Keratinocyte (primary cell): ENCODE measurements around the gene FBXO38. TPM values are rescaled to one million over a fixed set of nuclear protein-coding genes. Genes with fewer than 3 reads are reported as not detected.

ENCODE experiments used
- DNase-seq: peaks from one replicate; pipeline ENCODE4 v3.0.0-alpha.2; 2011; ENCODE audit warnings: low read depth, missing footprints, low spot score
- FAIRE-seq: peaks from 2 replicates; lab custom pipeline; 2011; peaks lifted over from hg19 to GRCh38; lab: Jason Lieb, UNC
- H2AFZ ChIP-seq: 2 replicates; pipeline ENCODE4 v1.6.0; 2012; ENCODE audit warnings: low read length, control low read depth, inconsistent platforms; ENCODE audit not compliant: control insufficient read depth
- H3K27ac ChIP-seq: 2 replicates; pipeline ENCODE4 v1.5.1; 2011; ENCODE audit warnings: low read length; ENCODE audit not compliant: control insufficient read depth, insufficient read depth
- H3K27me3 ChIP-seq: 3 replicates; pipeline ENCODE4 v1.6.0; 2011; ENCODE audit warnings: low read length; ENCODE audit not compliant: control insufficient read depth, insufficient read depth; ENCODE audit errors: extremely low read depth
- H3K36me3 ChIP-seq, 2 experiments: 2 replicates in 1 of 2; 3 replicates in 1 of 2; pipeline ENCODE4 v1.5.1; 2011; ENCODE audit warnings: low read length in 2 of 2, mild to moderate bottlenecking in 1 of 2; ENCODE audit not compliant: control insufficient read depth in 2 of 2, insufficient read depth in 2 of 2; ENCODE audit errors: extremely low read depth in 1 of 2
- H3K4me1 ChIP-seq: 3 replicates; pipeline ENCODE4 v1.5.1; 2011; ENCODE audit warnings: low read length; ENCODE audit not compliant: control insufficient read depth, insufficient read depth; ENCODE audit errors: extremely low read depth
- H3K4me2 ChIP-seq: 3 replicates; pipeline ENCODE4 v1.6.0; 2011; ENCODE audit warnings: low read depth, low read length; ENCODE audit not compliant: control insufficient read depth, insufficient read depth; ENCODE audit errors: extremely low read depth
- H3K4me3 ChIP-seq, 3 experiments: fragments of 200-600 bp in 1 of 3; sonication (generic) in 1 of 3; 2 replicates in 2 of 3; 3 replicates in 1 of 3; pipeline ENCODE4 v1.5.1; 2011 to 2016; ENCODE audit warnings: low read length in 3 of 3, mild to moderate bottlenecking in 3 of 3, control low read depth in 2 of 3, inconsistent platforms in 1 of 3, low read depth in 1 of 3, mixed read lengths in 1 of 3, mixed run types in 1 of 3, moderate library complexity in 1 of 3; ENCODE audit not compliant: control insufficient read depth in 2 of 3, insufficient read depth in 2 of 3; ENCODE audit errors: extremely low read depth in 1 of 3
- H3K79me2 ChIP-seq: 2 replicates; pipeline ENCODE4 v1.6.0; 2012; ENCODE audit warnings: low read length; ENCODE audit not compliant: control insufficient read depth, insufficient read depth
- H3K9ac ChIP-seq: 3 replicates; pipeline ENCODE4 v1.6.0; 2011; ENCODE audit warnings: low read length; ENCODE audit not compliant: control insufficient read depth, insufficient read depth; ENCODE audit errors: extremely low read depth
- H3K9me1 ChIP-seq: 3 replicates; pipeline ENCODE4 v1.6.0; 2011; ENCODE audit warnings: low read length; ENCODE audit not compliant: control insufficient read depth, insufficient read depth; ENCODE audit errors: extremely low read depth
- H3K9me3 ChIP-seq: 2 replicates; pipeline ENCODE4 v1.5.1; 2012; ENCODE audit warnings: low read depth, low read length; ENCODE audit not compliant: control insufficient read depth
- H4K20me1 ChIP-seq: 3 replicates; pipeline ENCODE4 v1.6.0; 2011; ENCODE audit warnings: low read length; ENCODE audit not compliant: control insufficient read depth, insufficient read depth; ENCODE audit errors: extremely low read depth
- EZH2 ChIP-seq: IDR thresholded peaks from one replicate; pipeline ENCODE4 v1.6.1; 2012; ENCODE audit warnings: inconsistent platforms, mild to moderate bottlenecking, low read length, moderate library complexity
- dilution Hi-C: fragments of 300-500 bp; cut with MboI; formaldehyde crosslinking; loops from one replicate; pipeline ENCODE4 v1.7.0; 2020; ENCODE audit warnings: low sequenced_read_pairs; ENCODE audit not compliant: extremely low pct_ligation_motif_present
- polyA plus RNA-seq, 5 experiments: library from polyadenylated mRNA; depleted of rRNA in 3 of 5; stranded (reverse) in 3 of 5; stranded (forward) in 1 of 5; unstranded in 1 of 5; fragments of >200 nt; gene quantifications; 1 replicate in 1 of 5; 2 replicates in 3 of 5; 3 replicates in 1 of 5; pipeline versions ENCODE4 v1.2.1 to v1.2.3, GENCODE V29; 2011 to 2012; ENCODE audit warnings: missing spikeins in 2 of 5, low read depth in 1 of 5, low replicate concordance in 1 of 5
- TF ChIP-seq, protein P1 (sequence below), 3 experiments: IDR thresholded peaks in 1 of 3; conservative IDR thresholded peaks in 1 of 3; optimal IDR thresholded peaks in 1 of 3; 2 replicates in 2 of 3; 3 replicates in 1 of 3; pipeline versions ENCODE3 to v1.5.1; 2011; ENCODE audit warnings: low read length in 3 of 3, mild to moderate bottlenecking in 3 of 3, moderate library complexity in 2 of 3, control low read depth in 1 of 3, inconsistent platforms in 1 of 3; ENCODE audit not compliant: insufficient read depth in 2 of 3; ENCODE audit errors: extremely low read depth in 1 of 3

Gene FBXO38
- polyA plus RNA-seq, 1 donor (not counting 4 experiments of a cell fraction or from before 2014, with no cell fraction given) = 30.4 TPM

GRCh38 chr5:148384380-148384737, 601 bp downstream of the FBXO38 start:
- H3K4me1 ChIP-seq = peaks cover 24% of the 10 kb centered on the region
- H3K4me2 ChIP-seq = peak overlapping the region; percentile 97
- peak overlapping the region; percentile 97 for H3K9ac ChIP-seq
- peaks cover 2% of the 10 kb centered on the region for H3K9me1 ChIP-seq
- H3K4me3 ChIP-seq = peak overlapping the region; percentile 67 to 94 (median 88)
- peak overlapping the region; percentile 93 for H3K27ac ChIP-seq
- H4K20me1 ChIP-seq = no peaks in the 10 kb centered on the region
- no peaks in the 10 kb centered on the region for H3K27me3 ChIP-seq
- H3K79me2 ChIP-seq = peaks cover 53% of the 10 kb centered on the region
- H2AFZ ChIP-seq = peak overlapping the region; percentile 56
- peaks cover 1 to 7% of the 10 kb centered on the region in 2 experiments for H3K36me3 ChIP-seq
- no peaks in the 10 kb centered on the region for H3K9me3 ChIP-seq
- peak; percentile 34 for FAIRE-seq
- DNase-seq = no peak
- TF ChIP-seq, protein P1, sequence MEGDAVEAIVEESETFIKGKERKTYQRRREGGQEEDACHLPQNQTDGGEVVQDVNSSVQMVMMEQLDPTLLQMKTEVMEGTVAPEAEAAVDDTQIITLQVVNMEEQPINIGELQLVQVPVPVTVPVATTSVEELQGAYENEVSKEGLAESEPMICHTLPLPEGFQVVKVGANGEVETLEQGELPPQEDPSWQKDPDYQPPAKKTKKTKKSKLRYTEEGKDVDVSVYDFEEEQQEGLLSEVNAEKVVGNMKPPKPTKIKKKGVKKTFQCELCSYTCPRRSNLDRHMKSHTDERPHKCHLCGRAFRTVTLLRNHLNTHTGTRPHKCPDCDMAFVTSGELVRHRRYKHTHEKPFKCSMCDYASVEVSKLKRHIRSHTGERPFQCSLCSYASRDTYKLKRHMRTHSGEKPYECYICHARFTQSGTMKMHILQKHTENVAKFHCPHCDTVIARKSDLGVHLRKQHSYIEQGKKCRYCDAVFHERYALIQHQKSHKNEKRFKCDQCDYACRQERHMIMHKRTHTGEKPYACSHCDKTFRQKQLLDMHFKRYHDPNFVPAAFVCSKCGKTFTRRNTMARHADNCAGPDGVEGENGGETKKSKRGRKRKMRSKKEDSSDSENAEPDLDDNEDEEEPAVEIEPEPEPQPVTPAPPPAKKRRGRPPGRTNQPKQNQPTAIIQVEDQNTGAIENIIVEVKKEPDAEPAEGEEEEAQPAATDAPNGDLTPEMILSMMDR (optimal IDR thresholded peaks at IDR 0.05 in 1 of 3, IDR thresholded peaks at IDR 0.05 in 1 of 3, conservative IDR thresholded peaks at IDR 0.05 in 1 of 3; ENCODE audit: extremely low read depth in 1 of 3, insufficient read depth in 2 of 3, low read length in 3 of 3) = no peak
- TF ChIP-seq EZH2 = no peak
- dilution Hi-C loops = no loop called here

GRCh38 chr5:148385094-148385493, 1.3 kb downstream of the FBXO38 start:
- TF ChIP-seq, protein P1 (optimal IDR thresholded peaks at IDR 0.05 in 1 of 3, IDR thresholded peaks at IDR 0.05 in 1 of 3, conservative IDR thresholded peaks at IDR 0.05 in 1 of 3; ENCODE audit: extremely low read depth in 1 of 3, insufficient read depth in 2 of 3, low read length in 3 of 3) = no peak
- TF ChIP-seq EZH2 = no peak
- Histone ChIP-seq H3K79me2 (peaks cover 58% of the 10 kb centered on the region), H4K20me1 (no peaks in the 10 kb centered on the region), H3K36me3 (peaks cover 1 to 7% of the 10 kb centered on the region in 2 experiments), H3K27ac (peak overlapping the region; percentile 93), H3K4me3 (peak overlapping the region in 2 of 3 experiments; percentile 88 to 94), H3K4me2 (peak overlapping the region; percentile 97), H3K9me1 (peaks cover 2% of the 10 kb centered on the region), H2AFZ (no peak overlapping the region), H3K4me1 (peaks cover 24% of the 10 kb centered on the region), H3K27me3 (no peaks in the 10 kb centered on the region), H3K9me3 (no peaks in the 10 kb centered on the region), H3K9ac (peak overlapping the region; percentile 97)
- dilution Hi-C loops = no loop called here
- DNase-seq (no peak), FAIRE-seq (no peak)
